ENCODE data around the gene PGM3. TPM values are rescaled to one million over a fixed set of nuclear protein-coding genes. Genes with fewer than 3 reads are reported as not detected.

The PGM3 gene
- total RNA-seq, 1 donor from 2014 or later = 61.4 TPM

DNA sequence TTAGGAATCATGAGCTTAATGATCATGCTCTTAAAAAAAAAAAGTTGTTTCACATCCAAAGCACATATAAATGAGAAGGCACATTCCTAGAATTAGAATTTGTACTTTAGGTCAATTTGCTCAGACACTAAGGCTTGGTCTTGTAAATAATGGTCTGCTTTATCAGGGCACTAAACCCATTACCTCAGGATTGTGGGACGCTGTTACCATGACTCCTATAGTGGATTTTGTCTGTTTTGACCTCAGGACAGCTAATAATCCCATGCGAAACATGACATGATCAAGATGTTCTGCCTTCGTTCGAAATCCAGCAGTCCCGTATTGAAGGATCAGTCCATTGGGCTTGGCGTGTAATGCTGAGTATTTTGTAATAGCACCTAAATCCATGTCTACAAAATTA lies 2.4 kb downstream of the PGM3 start:
- peak overlapping the region; percentile 26 for H3K27ac Mint-ChIP-seq
- H3K4me1 Mint-ChIP-seq (ENCODE audit: unreplicated experiment) = peaks cover 26% of the 10 kb centered on the region
- DNase-seq (ENCODE audit: extremely low spot score, unreplicated experiment) = no peak
- H3K4me3 Mint-ChIP-seq = peak overlapping the region; percentile 76
- no peak for TF ChIP-seq CTCF (conservative IDR thresholded peaks at IDR 0.05)
- peaks cover 16% of the 10 kb centered on the region for H3K36me3 Mint-ChIP-seq
- no peaks in the 10 kb centered on the region for H3K9me3 Mint-ChIP-seq
- H3K27me3 Mint-ChIP-seq = no peaks in the 10 kb centered on the region

- H3K36me3 Mint-ChIP-seq = peaks cover 32% of the 10 kb centered on the region
- TF ChIP-seq CTCF (conservative IDR thresholded peaks at IDR 0.05) = no peak
- no peaks in the 10 kb centered on the region for H3K9me3 Mint-ChIP-seq
- no peak for DNase-seq (ENCODE audit: extremely low spot score, unreplicated experiment)
- H3K4me1 Mint-ChIP-seq (ENCODE audit: unreplicated experiment) = peaks cover 13% of the 10 kb centered on the region
- H3K27ac Mint-ChIP-seq = no peak overlapping the region
- no peaks in the 10 kb centered on the region for H3K27me3 Mint-ChIP-seq
- H3K4me3 Mint-ChIP-seq = no peak overlapping the region
These were observed 4.6 kb downstream of the PGM3 start for GRCh38 chr6:83188501-83188900.

DNA sequence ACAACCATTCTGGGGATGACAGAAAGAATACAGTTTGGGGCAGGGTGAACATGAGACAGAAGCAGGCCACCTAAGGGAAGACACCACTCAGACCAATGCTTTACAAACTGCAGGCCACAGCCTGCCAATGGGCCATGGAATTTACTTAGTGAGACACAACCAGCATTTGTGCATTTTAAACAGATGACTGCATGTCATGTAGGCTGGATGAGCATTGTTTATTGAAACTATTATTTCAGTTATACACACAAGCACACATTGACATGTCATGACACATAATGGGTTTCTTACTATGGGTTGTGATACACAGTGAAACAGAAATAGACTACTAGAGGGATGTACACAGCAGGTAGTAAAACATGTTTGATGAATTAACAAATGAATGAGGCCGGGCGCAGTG lies 8.0 kb downstream of the PGM3 start:
- TF ChIP-seq CTCF (conservative IDR thresholded peaks at IDR 0.05) = no peak

GRCh38 chr6:83183082-83183828 lies 9.8 kb downstream of the PGM3 start:
- H3K27ac Mint-ChIP-seq = no peak overlapping the region
- peaks cover 38% of the 10 kb centered on the region for H3K36me3 Mint-ChIP-seq
- no peak overlapping the region for H3K4me3 Mint-ChIP-seq
- no peaks in the 10 kb centered on the region for H3K9me3 Mint-ChIP-seq
- H3K27me3 Mint-ChIP-seq = no peaks in the 10 kb centered on the region
- H3K4me1 Mint-ChIP-seq (ENCODE audit: unreplicated experiment) = no peaks in the 10 kb centered on the region
- no peak for TF ChIP-seq CTCF (conservative IDR thresholded peaks at IDR 0.05)
- DNase-seq (ENCODE audit: extremely low spot score, unreplicated experiment) = no peak

More for the DNA sequence above, 8.0 kb downstream of the PGM3 start:
- Mint-ChIP-seq H3K27me3 (no peaks in the 10 kb centered on the region), H3K36me3 (peaks cover 42% of the 10 kb centered on the region), H3K9me3 (no peaks in the 10 kb centered on the region), H3K4me3 (no peak overlapping the region), H3K27ac (no peak overlapping the region), H3K4me1 (ENCODE audit: unreplicated experiment) (no peaks in the 10 kb centered on the region)
- DNase-seq (ENCODE audit: extremely low spot score, unreplicated experiment) = no peak

DNA sequence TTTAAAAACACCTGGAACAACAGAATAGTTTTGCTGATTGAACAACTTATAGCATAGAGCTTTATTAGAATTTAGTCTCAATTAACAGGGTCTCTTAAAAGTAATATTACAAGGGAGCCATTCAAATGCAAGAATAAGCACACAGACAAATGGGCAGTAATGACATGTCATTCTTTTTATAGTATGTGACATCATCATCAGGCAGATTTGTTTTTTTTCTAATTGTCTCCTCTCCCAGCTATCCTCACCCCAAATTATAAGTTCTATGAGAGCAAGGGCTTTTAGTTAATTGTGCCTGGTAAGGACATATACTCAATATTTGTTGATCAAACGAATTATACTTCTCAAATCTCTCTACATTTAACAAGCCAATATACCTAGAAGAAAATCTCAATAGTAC lies 11.0 kb downstream of the PGM3 start:
- Mint-ChIP-seq H3K36me3 (peaks cover 44% of the 10 kb centered on the region), H3K27ac (no peak overlapping the region), H3K4me1 (ENCODE audit: unreplicated experiment) (no peaks in the 10 kb centered on the region), H3K27me3 (no peaks in the 10 kb centered on the region), H3K9me3 (no peaks in the 10 kb centered on the region), H3K4me3 (no peak overlapping the region)
- DNase-seq (ENCODE audit: extremely low spot score, unreplicated experiment) = no peak
- no peak for TF ChIP-seq CTCF (conservative IDR thresholded peaks at IDR 0.05)
